ENCODE measurements around the gene ACTR1B. TPM values are rescaled to one million over a fixed set of nuclear protein-coding genes. Genes with fewer than 3 reads are reported as not detected.
"Not testable (repeated sequence)": the region's sequence is repeated elsewhere in the genome, so short reads cannot be mapped to it uniquely, and the experiment has no call there.

The ACTR1B gene
- total RNA-seq, 1 experiment from 2014 or later: 58.2 TPM

- CTCF ChIA-PET; POLR2A ChIA-PET; H3K27me3 Mint-ChIP-seq (ENCODE audit: low read depth); H3K4me1 Mint-ChIP-seq; H3K27ac Mint-ChIP-seq; DNase-seq (ENCODE audit: low spot score); H3K9me3 Mint-ChIP-seq; H3K36me3 Mint-ChIP-seq; ATAC-seq; H3K4me3 Mint-ChIP-seq: not testable (repeated sequence)
Observed at GRCh38 chr2:97625354-97626048, 38.3 kb downstream of the ACTR1B start.

GRCh38 chr2:97622976-97623375 lies 40.9 kb downstream of the ACTR1B start:
- ChIA-PET CTCF (interaction anchor here (0.6 kb wide), 1 partner anchor 867 kb away, joined by 3 read pairs; no protein-coding TSS in a partner anchor), POLR2A (interaction anchor here (1.0 kb wide), 1 partner anchor 23 kb away, joined by 3 read pairs; the partner anchor contains the start of gene COX5B)
- not testable (repeated sequence) for H3K4me3 Mint-ChIP-seq; H3K4me1 Mint-ChIP-seq; H3K27me3 Mint-ChIP-seq (ENCODE audit: low read depth); H3K36me3 Mint-ChIP-seq; ATAC-seq; DNase-seq (ENCODE audit: low spot score); H3K27ac Mint-ChIP-seq; H3K9me3 Mint-ChIP-seq

- H3K4me1 Mint-ChIP-seq; DNase-seq (ENCODE audit: low spot score); H3K4me3 Mint-ChIP-seq; H3K27ac Mint-ChIP-seq; POLR2A ChIA-PET; H3K9me3 Mint-ChIP-seq; CTCF ChIA-PET; H3K36me3 Mint-ChIP-seq; ATAC-seq; H3K27me3 Mint-ChIP-seq (ENCODE audit: low read depth): not testable (repeated sequence)
Observed at GRCh38 chr2:97620492-97620891, 43.4 kb downstream of the ACTR1B start.

GRCh38 chr2:97618939-97619827 lies 44.7 kb downstream of the ACTR1B start:
- H3K27me3 Mint-ChIP-seq (ENCODE audit: low read depth); ATAC-seq; DNase-seq (ENCODE audit: low spot score); H3K4me3 Mint-ChIP-seq; CTCF ChIA-PET; POLR2A ChIA-PET; H3K4me1 Mint-ChIP-seq; H3K36me3 Mint-ChIP-seq; H3K9me3 Mint-ChIP-seq; H3K27ac Mint-ChIP-seq: not testable (repeated sequence)

GRCh38 chr2:97617911-97618310 lies 45.9 kb downstream of the ACTR1B start:
- TF ChIP-seq CREM (CRISPR knock-in tag; IDR thresholded peaks at IDR 0.05) (no peak), ZNF425 (CRISPR knock-in tag; conservative IDR thresholded peaks at IDR 0.05) (no peak), ZNF423 (CRISPR knock-in tag; IDR thresholded peaks at IDR 0.05) (no peak), ELF4 (CRISPR knock-in tag; IDR thresholded peaks at IDR 0.05; ENCODE audit: low read depth) (no peak), FOXJ3 (CRISPR knock-in tag; IDR thresholded peaks at IDR 0.05; ENCODE audit: borderline replicate concordance) (no peak), IRF2 (CRISPR knock-in tag; IDR thresholded peaks at IDR 0.05; ENCODE audit: borderline replicate concordance, low read depth) (no peak), ZNF396 (CRISPR knock-in tag; IDR thresholded peaks at IDR 0.05; ENCODE audit: borderline replicate concordance) (no peak), PRRX2 (CRISPR knock-in tag; IDR thresholded peaks at IDR 0.05) (no peak), ZNF512 (CRISPR knock-in tag; IDR thresholded peaks at IDR 0.05; ENCODE audit: borderline replicate concordance) (no peak), ZNF416 (CRISPR knock-in tag; IDR thresholded peaks at IDR 0.05) (no peak), CBFB (CRISPR knock-in tag; IDR thresholded peaks at IDR 0.05; ENCODE audit: low read depth) (no peak), KAT7 (CRISPR knock-in tag; IDR thresholded peaks at IDR 0.05; ENCODE audit: borderline replicate concordance) (no peak), ARID4B (CRISPR knock-in tag; IDR thresholded peaks at IDR 0.05; ENCODE audit: borderline replicate concordance) (no peak), CDX4 (CRISPR knock-in tag; IDR thresholded peaks at IDR 0.05; ENCODE audit: borderline replicate concordance) (no peak)
- no peaks in the 10 kb centered on the region for H3K36me3 Mint-ChIP-seq
- no peaks in the 10 kb centered on the region for H3K27me3 Mint-ChIP-seq (ENCODE audit: low read depth)
- ChIA-PET POLR2A (no interaction called here), CTCF (no interaction called here)
- DNase-seq (ENCODE audit: low spot score) (no peak), ATAC-seq (no peak)
- no peak overlapping the region for H3K27ac Mint-ChIP-seq
- H3K4me1 Mint-ChIP-seq: no peaks in the 10 kb centered on the region
- peaks cover 4% of the 10 kb centered on the region; the same call in 1 of the 2 replicates for H3K9me3 Mint-ChIP-seq
- H3K4me3 Mint-ChIP-seq: no peak overlapping the region

Data from WTC11 (cell line).